Mucosa of gallbladder (tissue), 1 donor: ENCODE data around the gene ERC2. TPM values are rescaled to one million over a fixed set of nuclear protein-coding genes. Genes with fewer than 3 reads are reported as not detected.
"Not testable (repeated sequence)": the region's sequence is repeated elsewhere in the genome, so short reads cannot be mapped to it uniquely, and the experiment has no call there.

Source experiments
- DNase-seq: peaks from one replicate; pipeline ENCODE4 v3.0.0-alpha.2; 2020; ENCODE audit warnings: low spot score
- total RNA-seq: library from RNA; stranded (reverse); gene quantifications from one replicate; pipeline ENCODE4 v1.2.1, GENCODE V29; 2021
- donor health status: DM: no; HTN: no; CAD: no.

The ERC2 gene
- total RNA-seq, 1 donor from 2014 or later = 4.2 TPM

GRCh38 chr3:55884491-55885285, 583.6 kb downstream of the ERC2 start:
- no peak for DNase-seq

- DNase-seq = no peak
Observed at GRCh38 chr3:55884066-55884465, 584.2 kb downstream of the ERC2 start.

GRCh38 chr3:55882006-55882405, 586.3 kb downstream of the ERC2 start:
- DNase-seq = no peak

GRCh38 chr3:55880357-55880756, 587.9 kb downstream of the ERC2 start:
- no peak for DNase-seq

GRCh38 chr3:55879901-55880331, 588.4 kb downstream of the ERC2 start:
- DNase-seq = no peak

GRCh38 chr3:55877703-55878102, 590.6 kb downstream of the ERC2 start:
- no peak for DNase-seq

GRCh38 chr3:55876560-55876959, 591.7 kb downstream of the ERC2 start:
- DNase-seq = no peak

GRCh38 chr3:55875113-55875512, 593.2 kb downstream of the ERC2 start:
- DNase-seq = no peak

- DNase-seq = no peak
Observed at GRCh38 chr3:55873523-55874254, 594.6 kb downstream of the ERC2 start.

- DNase-seq = no peak
Observed at GRCh38 chr3:55870594-55870993, 597.7 kb downstream of the ERC2 start.

GRCh38 chr3:55868347-55868746, 599.9 kb downstream of the ERC2 start:
- no peak for DNase-seq

- DNase-seq = no peak
Observed at GRCh38 chr3:55863028-55863427, 605.2 kb downstream of the ERC2 start.

- DNase-seq = no peak
Observed at GRCh38 chr3:55860049-55860721, 608.1 kb downstream of the ERC2 start.

- DNase-seq = no peak
Observed at GRCh38 chr3:55859305-55859704, 609.0 kb downstream of the ERC2 start.

GRCh38 chr3:55858727-55859126, 609.5 kb downstream of the ERC2 start:
- no peak for DNase-seq

GRCh38 chr3:55858302-55858701, 610.0 kb downstream of the ERC2 start:
- no peak for DNase-seq

- no peak for DNase-seq
Observed at GRCh38 chr3:55857633-55858032, 610.6 kb downstream of the ERC2 start.

GRCh38 chr3:55855311-55855710, 613.0 kb downstream of the ERC2 start:
- DNase-seq = no peak

- no peak for DNase-seq
Observed at GRCh38 chr3:55854494-55854893, 613.8 kb downstream of the ERC2 start.

GRCh38 chr3:55852326-55852725, 615.9 kb downstream of the ERC2 start:
- no peak for DNase-seq

GRCh38 chr3:55842204-55842603, 626.1 kb downstream of the ERC2 start:
- no peak for DNase-seq

GRCh38 chr3:55831876-55832275, 636.4 kb downstream of the ERC2 start:
- DNase-seq = not testable (repeated sequence)

- DNase-seq = no peak
Observed at GRCh38 chr3:55828712-55829111, 639.6 kb downstream of the ERC2 start.
